Measurements from ENCODE around the gene NOL9. TPM values are rescaled to one million over a fixed set of nuclear protein-coding genes. Genes with fewer than 3 reads are reported as not detected.
A peak's percentile ranks its signal among the peaks of the same experiment; 100 is the strongest.

The NOL9 gene
- total and polyA plus RNA-seq, 9 of the 15 experiments (the other 6 are each of a cell fraction or from before 2014, with no cell fraction given), result 5.6 to 76.5 (median 47.3) TPM

DNA sequence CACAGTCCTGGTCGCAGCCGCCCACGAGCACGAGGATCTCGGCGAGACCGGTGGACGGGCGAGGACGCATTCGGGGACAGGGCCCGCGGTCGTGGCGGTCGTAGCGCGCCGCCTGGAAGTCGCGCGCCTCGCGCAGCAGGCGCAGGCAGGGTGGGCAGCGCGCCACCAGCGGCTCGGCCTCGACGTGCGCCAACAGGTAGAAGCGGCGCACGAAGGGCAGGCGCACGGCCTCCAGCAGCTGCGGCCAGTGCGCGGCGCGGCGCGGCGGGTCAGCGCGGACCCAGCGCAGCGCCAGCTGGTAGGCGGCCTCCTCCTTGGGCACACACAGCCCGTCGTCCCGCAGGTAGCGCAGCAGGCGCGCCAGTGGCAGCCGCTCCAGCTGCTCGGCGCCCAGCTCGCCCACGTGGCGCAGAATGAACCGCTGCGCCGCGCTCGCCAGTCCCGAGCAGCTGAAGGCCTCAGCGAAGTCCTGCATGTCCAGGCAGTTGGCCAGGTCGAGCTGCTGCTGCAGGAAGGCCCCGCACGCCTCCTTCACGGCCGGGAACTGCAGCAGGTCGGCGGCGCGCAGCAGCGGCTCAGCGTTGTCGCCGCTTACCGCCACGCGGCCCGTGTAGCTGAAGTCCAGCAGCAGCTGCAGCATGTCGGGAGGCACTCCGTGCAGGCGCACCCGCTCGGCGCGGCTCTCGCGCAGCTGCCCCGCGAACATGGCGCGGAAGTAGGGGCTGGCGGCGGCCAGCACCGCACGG, 47.8 kb upstream of the NOL9 start (continued):
- TF ChIP-seq ETV6 (IDR thresholded peaks at IDR 0.05; ENCODE audit: borderline replicate concordance in 1 of 2, low read depth in 2 of 2, low read length in 1 of 2) (no peak), ETV6 (CRISPR knock-in tag; IDR thresholded peaks at IDR 0.05; ENCODE audit: borderline replicate concordance) (0 out of 2 replicates have a peak, but pooled peaks have one; percentile 74), BHLHE40 (IDR thresholded peaks at IDR 0.05; ENCODE audit: low read length) (peak; percentile 40), PHF8 (IDR thresholded peaks at IDR 0.05; ENCODE audit: borderline replicate concordance, low read length) (peak; percentile 41; the same call in 1 of the 2 replicates), TFAM (CRISPR knock-in tag; conservative IDR thresholded peaks at IDR 0.05) (no peak), GTF2E2 (tag; IDR thresholded peaks at IDR 0.05) (0 out of 2 replicates have a peak, but pooled peaks have one; percentile 72), FUS (optimal IDR thresholded peaks at IDR 0.05; ENCODE audit: low read depth, low read length) (peak; percentile 82), ZNF24 (IDR thresholded peaks at IDR 0.05) (0 out of 2 replicates have a peak, but pooled peaks have one; percentile 42), HNRNPK (IDR thresholded peaks at IDR 0.05; ENCODE audit: low read depth, low read length, poor library complexity, severe bottlenecking) (peak; percentile 9), RNF2 (IDR thresholded peaks at IDR 0.05) (0 out of 2 replicates have a peak, but pooled peaks have one; percentile 44), HOXB6 (CRISPR knock-in tag; IDR thresholded peaks at IDR 0.05; ENCODE audit: borderline replicate concordance) (no peak), ZNF431 (CRISPR knock-in tag; IDR thresholded peaks at IDR 0.05) (no peak), PCBP2 (IDR thresholded peaks at IDR 0.05; ENCODE audit: low read depth, low read length, poor library complexity, severe bottlenecking) (no peak), ZNF830 (CRISPR knock-in tag; IDR thresholded peaks at IDR 0.05) (no peak), ZNF766 (CRISPR knock-in tag; conservative IDR thresholded peaks at IDR 0.05) (no peak)
- TF ChIP-seq, protein P1, sequence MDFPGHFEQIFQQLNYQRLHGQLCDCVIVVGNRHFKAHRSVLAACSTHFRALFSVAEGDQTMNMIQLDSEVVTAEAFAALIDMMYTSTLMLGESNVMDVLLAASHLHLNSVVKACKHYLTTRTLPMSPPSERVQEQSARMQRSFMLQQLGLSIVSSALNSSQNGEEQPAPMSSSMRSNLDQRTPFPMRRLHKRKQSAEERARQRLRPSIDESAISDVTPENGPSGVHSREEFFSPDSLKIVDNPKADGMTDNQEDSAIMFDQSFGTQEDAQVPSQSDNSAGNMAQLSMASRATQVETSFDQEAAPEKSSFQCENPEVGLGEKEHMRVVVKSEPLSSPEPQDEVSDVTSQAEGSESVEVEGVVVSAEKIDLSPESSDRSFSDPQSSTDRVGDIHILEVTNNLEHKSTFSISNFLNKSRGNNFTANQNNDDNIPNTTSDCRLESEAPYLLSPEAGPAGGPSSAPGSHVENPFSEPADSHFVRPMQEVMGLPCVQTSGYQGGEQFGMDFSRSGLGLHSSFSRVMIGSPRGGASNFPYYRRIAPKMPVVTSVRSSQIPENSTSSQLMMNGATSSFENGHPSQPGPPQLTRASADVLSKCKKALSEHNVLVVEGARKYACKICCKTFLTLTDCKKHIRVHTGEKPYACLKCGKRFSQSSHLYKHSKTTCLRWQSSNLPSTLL (IDR thresholded peaks at IDR 0.05), result no peak
- TF ChIP-seq, protein P2, sequence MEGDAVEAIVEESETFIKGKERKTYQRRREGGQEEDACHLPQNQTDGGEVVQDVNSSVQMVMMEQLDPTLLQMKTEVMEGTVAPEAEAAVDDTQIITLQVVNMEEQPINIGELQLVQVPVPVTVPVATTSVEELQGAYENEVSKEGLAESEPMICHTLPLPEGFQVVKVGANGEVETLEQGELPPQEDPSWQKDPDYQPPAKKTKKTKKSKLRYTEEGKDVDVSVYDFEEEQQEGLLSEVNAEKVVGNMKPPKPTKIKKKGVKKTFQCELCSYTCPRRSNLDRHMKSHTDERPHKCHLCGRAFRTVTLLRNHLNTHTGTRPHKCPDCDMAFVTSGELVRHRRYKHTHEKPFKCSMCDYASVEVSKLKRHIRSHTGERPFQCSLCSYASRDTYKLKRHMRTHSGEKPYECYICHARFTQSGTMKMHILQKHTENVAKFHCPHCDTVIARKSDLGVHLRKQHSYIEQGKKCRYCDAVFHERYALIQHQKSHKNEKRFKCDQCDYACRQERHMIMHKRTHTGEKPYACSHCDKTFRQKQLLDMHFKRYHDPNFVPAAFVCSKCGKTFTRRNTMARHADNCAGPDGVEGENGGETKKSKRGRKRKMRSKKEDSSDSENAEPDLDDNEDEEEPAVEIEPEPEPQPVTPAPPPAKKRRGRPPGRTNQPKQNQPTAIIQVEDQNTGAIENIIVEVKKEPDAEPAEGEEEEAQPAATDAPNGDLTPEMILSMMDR (IDR thresholded peaks at IDR 0.05 in 2 of 3, conservative IDR thresholded peaks at IDR 0.05 in 1 of 3; ENCODE audit: insufficient read depth in 2 of 3, low read depth in 1 of 3, low read length in 3 of 3), result peak in 2 of 3 experiments; percentile 5 to 21; a peak in 1 of 6 replicates
- TF ChIP-seq, protein P3, sequence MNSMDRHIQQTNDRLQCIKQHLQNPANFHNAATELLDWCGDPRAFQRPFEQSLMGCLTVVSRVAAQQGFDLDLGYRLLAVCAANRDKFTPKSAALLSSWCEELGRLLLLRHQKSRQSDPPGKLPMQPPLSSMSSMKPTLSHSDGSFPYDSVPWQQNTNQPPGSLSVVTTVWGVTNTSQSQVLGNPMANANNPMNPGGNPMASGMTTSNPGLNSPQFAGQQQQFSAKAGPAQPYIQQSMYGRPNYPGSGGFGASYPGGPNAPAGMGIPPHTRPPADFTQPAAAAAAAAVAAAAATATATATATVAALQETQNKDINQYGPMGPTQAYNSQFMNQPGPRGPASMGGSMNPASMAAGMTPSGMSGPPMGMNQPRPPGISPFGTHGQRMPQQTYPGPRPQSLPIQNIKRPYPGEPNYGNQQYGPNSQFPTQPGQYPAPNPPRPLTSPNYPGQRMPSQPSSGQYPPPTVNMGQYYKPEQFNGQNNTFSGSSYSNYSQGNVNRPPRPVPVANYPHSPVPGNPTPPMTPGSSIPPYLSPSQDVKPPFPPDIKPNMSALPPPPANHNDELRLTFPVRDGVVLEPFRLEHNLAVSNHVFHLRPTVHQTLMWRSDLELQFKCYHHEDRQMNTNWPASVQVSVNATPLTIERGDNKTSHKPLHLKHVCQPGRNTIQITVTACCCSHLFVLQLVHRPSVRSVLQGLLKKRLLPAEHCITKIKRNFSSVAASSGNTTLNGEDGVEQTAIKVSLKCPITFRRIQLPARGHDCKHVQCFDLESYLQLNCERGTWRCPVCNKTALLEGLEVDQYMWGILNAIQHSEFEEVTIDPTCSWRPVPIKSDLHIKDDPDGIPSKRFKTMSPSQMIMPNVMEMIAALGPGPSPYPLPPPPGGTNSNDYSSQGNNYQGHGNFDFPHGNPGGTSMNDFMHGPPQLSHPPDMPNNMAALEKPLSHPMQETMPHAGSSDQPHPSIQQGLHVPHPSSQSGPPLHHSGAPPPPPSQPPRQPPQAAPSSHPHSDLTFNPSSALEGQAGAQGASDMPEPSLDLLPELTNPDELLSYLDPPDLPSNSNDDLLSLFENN (IDR thresholded peaks at IDR 0.05; ENCODE audit: low read depth in 2 of 2, low read length in 2 of 2), result no peak
- TF ChIP-seq, protein P4, sequence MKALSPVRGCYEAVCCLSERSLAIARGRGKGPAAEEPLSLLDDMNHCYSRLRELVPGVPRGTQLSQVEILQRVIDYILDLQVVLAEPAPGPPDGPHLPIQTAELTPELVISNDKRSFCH (CRISPR knock-in tag; IDR thresholded peaks at IDR 0.05), result no peak
- TF ChIP-seq, protein P4 (tag; IDR thresholded peaks at IDR 0.05), result peak; percentile 64
